Kasumi-1 (cell line): Measurements from ENCODE around the gene SLC38A10.
A peak's percentile ranks its signal among the peaks of the same experiment; 100 is the strongest.

Experiments used
- DNase-seq, 2 experiments: peaks; one replicate each; lab custom pipeline; 2025; lab: John Stamatoyannopoulos, UW

The SLC38A10 gene

GRCh38 chr17:81277946-81278693 lies 17.0 kb downstream of the SLC38A10 start:
- no peak for DNase-seq

GRCh38 chr17:81277421-81277820 lies 17.7 kb downstream of the SLC38A10 start:
- DNase-seq = no peak

- DNase-seq = no peak
These were observed 18.3 kb downstream of the SLC38A10 start for GRCh38 chr17:81276781-81277180.

GRCh38 chr17:81274471-81274855 lies 20.6 kb downstream of the SLC38A10 start:
- no peak for DNase-seq

- no peak for DNase-seq
These were observed 21.2 kb downstream of the SLC38A10 start for GRCh38 chr17:81273698-81274470.

- peak; percentile 94 to 95 for DNase-seq
These were observed 22.5 kb downstream of the SLC38A10 start for GRCh38 chr17:81272616-81273015.

- no peak for DNase-seq
These were observed 23.9 kb downstream of the SLC38A10 start for GRCh38 chr17:81271226-81271625.

- peak; percentile 64 to 75 for DNase-seq
These were observed 24.8 kb downstream of the SLC38A10 start for GRCh38 chr17:81270279-81270678.

GRCh38 chr17:81267390-81268067 lies 27.6 kb downstream of the SLC38A10 start:
- DNase-seq = peak in 1 of 2 experiments; percentile 29

GRCh38 chr17:81265576-81265975 lies 29.5 kb downstream of the SLC38A10 start:
- no peak for DNase-seq

- no peak for DNase-seq
These were observed 30.5 kb downstream of the SLC38A10 start for GRCh38 chr17:81264640-81265039.

- DNase-seq = no peak
These were observed 31.5 kb downstream of the SLC38A10 start for GRCh38 chr17:81263371-81264181.

GRCh38 chr17:81261582-81262336 lies 33.3 kb downstream of the SLC38A10 start:
- no peak for DNase-seq

GRCh38 chr17:81261096-81261495 lies 34.0 kb downstream of the SLC38A10 start:
- DNase-seq = no peak

GRCh38 chr17:81260641-81261040 lies 34.5 kb downstream of the SLC38A10 start:
- no peak for DNase-seq

- no peak for DNase-seq
These were observed 34.9 kb downstream of the SLC38A10 start for GRCh38 chr17:81260171-81260570.

- DNase-seq = no peak
These were observed 36.0 kb downstream of the SLC38A10 start for GRCh38 chr17:81259058-81259605.

- no peak for DNase-seq
These were observed 36.8 kb downstream of the SLC38A10 start for GRCh38 chr17:81258292-81258691.

GRCh38 chr17:81257533-81257932 lies 37.6 kb downstream of the SLC38A10 start:
- no peak for DNase-seq

GRCh38 chr17:81256616-81257015 lies 38.5 kb downstream of the SLC38A10 start:
- DNase-seq = no peak
